DND-41 (cell line): Measurements from ENCODE around the gene SLC17A8.

Source experiments
- CTCF ChIP-seq: IDR thresholded peaks from 2 replicates; pipeline ENCODE4 v1.5.1; 2012; ENCODE audit warnings: borderline replicate concordance, low read length, moderate library complexity, mild to moderate bottlenecking; ENCODE audit not compliant: poor library complexity, severe bottlenecking; ENCODE audit errors: extremely low read depth
- EZH2 ChIP-seq: IDR thresholded peaks from 3 replicates; pipeline ENCODE4 v1.6.1; 2012; ENCODE audit warnings: borderline replicate concordance, low read depth, mild to moderate bottlenecking, moderate library complexity, low read length, inconsistent platforms; ENCODE audit not compliant: severe bottlenecking

- TF ChIP-seq CTCF (no peak), EZH2 (no peak)
These were observed 11.2 kb downstream of the SLC17A8 start for GRCh38 chr12:100368066-100368465.
